PC-3 (cell line): ENCODE measurements around the gene TPT1.

Experiments
- CTCF ChIP-seq: fragments of 300-600 bp; sonication (generic); conservative IDR thresholded peaks from 2 replicates; pipeline ENCODE4 v1.5.1; 2017; ENCODE audit warnings: antibody characterized with exemption, low read depth, mild to moderate bottlenecking, low read length
- EZH2 ChIP-seq: fragments of 300-600 bp; sonication (generic); IDR thresholded peaks from one replicate; pipeline ENCODE4 v1.6.1; 2017; ENCODE audit warnings: antibody characterized with exemption, mild to moderate bottlenecking, low read length; ENCODE audit not compliant: unreplicated experiment
- EZH2phosphoT487 ChIP-seq: fragments of 300-600 bp; sonication (generic); IDR thresholded peaks from 2 replicates; pipeline ENCODE4 v1.6.1; 2018; ENCODE audit warnings: mild to moderate bottlenecking, antibody characterized with exemption, low read length, borderline replicate concordance

GRCh38 chr13:45337395-45337794 is 3.6 kb downstream of the TPT1 start:
- TF ChIP-seq EZH2 (no peak), CTCF (no peak), EZH2phosphoT487 (no peak)
